H1 (cell line): ENCODE results near the gene IFITM2. TPM values are rescaled to one million over a fixed set of nuclear protein-coding genes. Genes with fewer than 3 reads are reported as not detected.

Experiments
- ATF2 ChIP-seq: IDR thresholded peaks from 2 replicates; pipeline ENCODE4 v1.6.1; 2012; ENCODE audit warnings: low read length, inconsistent platforms
- polyA plus RNA-seq, 7 experiments: library from polyadenylated mRNA; depleted of rRNA in 3 of 7; stranded (reverse) in 5 of 7; unstranded in 2 of 7; fragments of >200 nt in 5 of 7; fragments of 200-250 nt in 2 of 7; gene quantifications; 1 replicate in 5 of 7; 2 replicates in 1 of 7; 4 replicates in 1 of 7; pipeline versions ENCODE4 v1.2.1 to v1.2.3, GENCODE V29; 2011 to 2013; ENCODE audit warnings: missing spikeins in 2 of 7, mixed read lengths in 2 of 7
- total RNA-seq: library from RNA; stranded (reverse); fragmentation: NEBNext Ultra II Directional; extraction: Animal tissue kit (Norgen Biotek cat#: 25700); gene quantifications from 2 replicates; pipeline ENCODE4 v1.2.1, GENCODE V29; 2021

IFITM2 gene
- total and polyA plus RNA-seq, 2 of the 8 experiments (the other 6 are each of a cell fraction or from before 2014, with no cell fraction given): 399 to 764 TPM

GRCh38 chr11:272195-272930 is 35.3 kb upstream of the IFITM2 start (continued):
- no peak for TF ChIP-seq ATF2
